GM19099 (cell line): ENCODE measurements around the gene RBM44.

ENCODE experiments used
- POLR2A ChIP-seq: IDR thresholded peaks from 3 replicates; pipeline ENCODE4 v1.6.1; 2011; ENCODE audit warnings: low read depth; ENCODE audit not compliant: insufficient read length; ENCODE audit errors: extremely low read depth

RBM44 gene, protein sequence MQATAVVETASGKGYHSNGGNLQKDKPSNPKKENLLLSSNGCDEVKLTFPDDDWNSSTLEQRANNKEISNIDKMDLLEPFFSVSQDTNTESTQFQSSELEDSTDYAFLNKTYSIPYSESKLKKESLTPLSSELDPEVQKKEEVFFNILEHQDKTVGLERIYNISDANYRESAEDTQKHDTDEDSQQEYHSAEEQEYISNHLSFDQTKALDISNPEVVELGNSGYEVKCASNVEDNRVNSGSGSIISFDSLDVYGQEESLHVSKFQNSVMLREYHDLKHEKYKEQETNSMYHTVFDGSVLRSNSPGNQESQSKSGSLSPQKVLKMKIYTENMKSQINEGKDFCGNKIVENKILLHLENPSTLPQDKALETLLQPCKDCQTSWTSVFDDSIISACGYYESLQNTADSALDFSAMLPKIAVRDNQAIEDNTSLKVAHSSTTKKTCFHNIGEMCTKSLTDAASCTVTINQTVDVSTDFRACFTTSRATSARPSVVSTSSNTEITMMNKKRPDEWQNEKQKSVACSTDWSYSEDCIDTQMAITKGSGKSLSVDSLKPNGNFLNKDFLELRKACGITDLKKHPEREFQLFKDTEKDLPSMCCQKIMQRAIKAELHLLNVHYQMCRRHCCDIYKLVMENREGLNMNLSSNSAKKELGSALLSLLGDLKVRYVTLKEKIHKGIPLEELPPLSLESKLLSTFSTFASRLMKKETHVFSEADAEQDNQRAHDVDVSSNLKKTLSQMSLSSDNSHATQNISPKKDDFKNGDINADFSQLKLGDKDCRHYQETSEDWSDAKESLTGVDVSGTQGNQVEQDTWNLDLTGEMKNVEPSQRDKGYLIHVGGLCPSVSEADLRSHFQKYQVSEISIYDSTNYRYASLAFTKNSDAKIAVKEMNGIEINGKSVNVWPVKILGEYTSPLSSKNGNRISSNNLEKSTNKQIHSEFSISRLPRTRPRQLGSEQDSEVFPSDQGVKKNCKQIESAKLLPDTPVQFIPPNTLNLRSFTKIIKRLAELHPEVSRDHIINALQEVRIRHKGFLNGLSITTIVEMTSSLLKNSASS

DNA sequence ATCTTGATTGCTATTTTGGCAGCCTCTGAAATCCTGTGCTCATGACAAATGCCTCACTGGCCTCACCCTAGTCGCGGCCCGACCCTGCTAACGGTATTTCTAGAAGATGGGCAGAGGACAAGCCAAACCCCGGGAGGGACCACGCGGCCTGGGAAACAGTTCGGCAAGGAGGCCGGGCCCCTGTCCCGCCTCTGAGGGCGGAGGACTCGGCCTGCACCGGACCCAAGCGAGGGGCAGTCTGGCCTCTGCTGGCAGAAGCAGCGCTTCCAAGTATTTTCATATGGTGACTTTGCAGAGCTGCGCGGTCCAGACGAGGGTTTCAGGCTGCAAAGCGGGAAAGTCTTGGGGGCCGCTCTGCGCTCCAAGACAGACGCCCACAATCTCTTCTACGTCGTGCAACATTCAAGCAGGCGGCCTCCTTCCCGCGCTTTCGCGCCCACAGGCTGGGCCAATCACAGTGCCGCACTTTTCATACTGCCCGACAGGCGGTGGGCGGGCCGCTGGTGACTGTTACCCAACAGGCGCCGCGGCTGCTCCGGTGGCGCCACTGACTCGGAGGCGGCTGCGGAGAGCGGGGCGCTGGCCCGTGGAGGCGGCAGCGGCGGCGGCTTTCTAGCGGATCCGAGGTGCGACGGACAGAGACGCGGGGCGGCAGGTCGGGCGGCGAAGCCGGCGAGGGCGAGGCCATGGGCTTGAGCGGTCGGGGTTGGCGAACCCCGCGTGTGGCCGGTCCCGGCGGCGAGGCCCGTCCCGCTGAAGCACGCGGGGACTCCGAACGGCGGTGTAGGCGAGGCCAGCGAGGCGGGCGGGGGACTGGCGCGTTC, at the start of gene RBM44:
Gene RBM44 (plus strand): TSS at position 544 of the 824 bp plus-strand sequence. CDS start 14,831 bp downstream, outside the sequence.
- no peak for TF ChIP-seq POLR2A

DNA sequence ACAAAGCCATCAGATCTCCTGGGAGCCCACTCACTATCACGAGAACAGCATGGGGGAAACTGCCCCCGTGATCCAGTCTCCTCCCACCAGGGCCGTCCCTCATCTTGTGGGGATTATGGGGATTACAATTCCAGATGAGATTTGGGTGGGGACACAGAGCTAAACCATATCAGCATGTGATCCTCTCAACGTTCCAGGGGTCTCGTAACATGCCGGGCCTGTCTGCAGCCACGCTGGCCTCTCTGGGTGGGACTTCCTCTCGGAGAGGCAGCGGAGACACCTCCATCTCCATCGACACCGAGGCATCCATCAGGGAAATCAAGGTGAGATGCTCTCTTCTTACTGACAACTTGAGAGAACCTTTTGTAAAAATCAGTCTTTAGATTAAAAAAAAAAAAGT, 49.6 kb upstream of the RBM44 start:
- no peak for TF ChIP-seq POLR2A

GRCh38 chr2:237749961-237750360, 48.6 kb upstream of the RBM44 start:
- no peak for TF ChIP-seq POLR2A

- no peak for TF ChIP-seq POLR2A
Measured at GRCh38 chr2:237752761-237753165, 45.8 kb upstream of the RBM44 start.

- TF ChIP-seq POLR2A, result no peak
Measured at GRCh38 chr2:237754182-237754581, 44.4 kb upstream of the RBM44 start.

DNA sequence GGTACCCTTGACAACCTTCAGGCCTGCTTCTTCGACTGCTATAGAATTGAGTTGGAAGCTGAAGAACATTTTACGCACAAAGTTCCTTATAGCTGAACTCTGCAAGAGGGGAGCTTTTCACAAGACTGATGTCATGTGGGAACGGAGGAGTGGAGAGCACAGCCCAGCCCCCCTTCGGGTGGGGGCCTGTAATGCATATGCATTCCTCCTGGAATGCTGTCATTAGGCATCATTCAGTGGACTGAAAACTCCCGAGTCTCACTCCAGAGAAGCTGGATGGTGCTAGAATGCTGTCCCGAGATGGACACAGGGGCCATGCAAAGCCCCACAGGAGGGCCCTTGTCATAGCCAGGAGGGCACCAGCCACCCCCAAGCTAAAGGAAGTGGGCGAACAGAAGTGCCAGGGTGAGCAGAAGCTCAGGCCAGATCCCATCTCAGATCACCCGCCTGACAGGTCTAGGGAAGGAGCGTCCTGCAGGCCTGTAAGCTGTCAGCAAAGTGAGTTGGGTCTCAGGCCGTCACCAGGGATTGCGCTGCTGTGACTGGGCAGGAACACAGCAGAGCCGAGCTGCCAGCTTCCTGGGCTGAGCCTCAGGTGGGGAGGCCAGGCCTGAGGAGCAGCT, 43.8 kb upstream of the RBM44 start:
- TF ChIP-seq POLR2A, result no peak

DNA sequence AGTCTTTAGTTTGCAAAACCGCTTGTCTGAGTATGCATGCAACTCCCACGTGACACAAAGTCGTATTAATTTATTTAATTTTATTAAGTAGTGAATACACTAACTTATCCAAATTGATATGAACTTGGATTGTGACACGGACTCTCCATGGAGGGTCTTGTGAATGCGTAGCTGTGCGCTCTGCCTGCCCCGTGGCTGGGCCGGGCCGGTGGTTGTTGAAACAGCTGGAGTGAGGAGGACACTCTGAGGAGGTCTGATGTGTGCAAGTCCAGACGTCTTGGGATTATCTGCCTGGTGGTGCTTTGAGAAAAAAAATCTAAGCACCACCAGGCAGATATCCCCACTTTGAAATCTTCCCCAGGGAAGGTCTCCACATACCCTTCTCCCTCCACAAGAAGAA, 41.0 kb upstream of the RBM44 start:
- no peak for TF ChIP-seq POLR2A

- no peak for TF ChIP-seq POLR2A
Measured at GRCh38 chr2:237758185-237758584, 40.4 kb upstream of the RBM44 start.

GRCh38 chr2:237759176-237759575, 39.4 kb upstream of the RBM44 start:
- no peak for TF ChIP-seq POLR2A

GRCh38 chr2:237760506-237761502, 37.8 kb upstream of the RBM44 start:
- no peak for TF ChIP-seq POLR2A

- TF ChIP-seq POLR2A, result no peak
Measured at GRCh38 chr2:237763812-237764211, 34.8 kb upstream of the RBM44 start.

GRCh38 chr2:237765875-237766274, 32.7 kb upstream of the RBM44 start:
- no peak for TF ChIP-seq POLR2A

- TF ChIP-seq POLR2A, result no peak
Measured at GRCh38 chr2:237766340-237766739, 32.2 kb upstream of the RBM44 start.
